Adrenal gland (tissue), 5 donors: ENCODE measurements around the gene PAX7.

Source experiments
- CTCF ChIP-seq, 6 experiments: fragments of 450-650 bp in 4 of 6; fragments of 200-600 bp in 2 of 6; sonication (generic) in 1 of 6; IDR thresholded peaks; 1 replicate in 5 of 6; 2 replicates in 1 of 6; pipeline versions ENCODE4 v1.5.1 to v1.8.0; 2016 to 2021; ENCODE audit warnings: antibody characterized with exemption in 6 of 6, mild to moderate bottlenecking in 2 of 6, moderate library complexity in 1 of 6
- POLR2A ChIP-seq, 2 donors: fragments of 450-650 bp; IDR thresholded peaks; one replicate each; pipeline ENCODE4 v1.6.1; 2017; ENCODE audit warnings: antibody characterized with exemption in 2 of 2, mild to moderate bottlenecking in 2 of 2, moderate library complexity in 1 of 2
- donor health status: DM: no; HTN: no; CAD: no.

- TF ChIP-seq CTCF (IDR thresholded peaks at IDR 0.05) (no peak), POLR2A (IDR thresholded peaks at IDR 0.05) (no peak)
Observed at GRCh38 chr1:18731148-18731547, 100.5 kb downstream of the PAX7 start.
